GM21447 (cell line): ENCODE measurements around the gene MZT2A.
"Not testable (repeated sequence)": the region's sequence is repeated elsewhere in the genome, so short reads cannot be mapped to it uniquely, and the experiment has no call there.

Experiments used
- ATAC-seq: cut with Tn5 transposase; IDR thresholded peaks from one replicate; pipeline ENCODE4 v1.9.1; 2021; ENCODE audit not compliant: unreplicated experiment

The MZT2A gene

GRCh38 chr2:131493199-131493968 is 1.2 kb upstream of the MZT2A start:
- ATAC-seq, result peak; percentile 18

GRCh38 chr2:131492418-131493198 is 411 bp upstream of the MZT2A start:
- ATAC-seq, result peak; percentile 66

- ATAC-seq, result peak; percentile 3
Measured at GRCh38 chr2:131491469-131491836, 744 bp downstream of the MZT2A start.

GRCh38 chr2:131490616-131491468 is 1.4 kb downstream of the MZT2A start:
- ATAC-seq, result not testable (repeated sequence)

- no peak for ATAC-seq
Measured at GRCh38 chr2:131488306-131489205, 3.6 kb downstream of the MZT2A start.

- ATAC-seq, result not testable (repeated sequence)
Measured at GRCh38 chr2:131486201-131486902, 5.8 kb downstream of the MZT2A start.

GRCh38 chr2:131484906-131485460 is 7.2 kb downstream of the MZT2A start:
- ATAC-seq, result not testable (repeated sequence)

GRCh38 chr2:131483981-131484820 is 8.0 kb downstream of the MZT2A start:
- ATAC-seq, result not testable (repeated sequence)

- ATAC-seq, result not testable (repeated sequence)
Measured at GRCh38 chr2:131482506-131483155, 9.6 kb downstream of the MZT2A start.

- ATAC-seq, result not testable (repeated sequence)
Measured at GRCh38 chr2:131480351-131480750, 11.8 kb downstream of the MZT2A start.

GRCh38 chr2:131478850-131479461 is 13.2 kb downstream of the MZT2A start:
- ATAC-seq, result not testable (repeated sequence)

GRCh38 chr2:131478074-131478849 is 13.9 kb downstream of the MZT2A start:
- ATAC-seq, result not testable (repeated sequence)

- ATAC-seq, result not testable (repeated sequence)
Measured at GRCh38 chr2:131477227-131477626, 15.0 kb downstream of the MZT2A start.

GRCh38 chr2:131476363-131476762 is 15.8 kb downstream of the MZT2A start:
- ATAC-seq, result not testable (repeated sequence)

- no peak for ATAC-seq
Measured at GRCh38 chr2:131475831-131476230, 16.4 kb downstream of the MZT2A start, which contains the start of gene TUBA3D. Gene TUBA3D (plus strand): TSS chr2:131476119. CDS start chr2:131476200, 81 bp downstream.

GRCh38 chr2:131473266-131473665 is 18.9 kb downstream of the MZT2A start:
- ATAC-seq, result not testable (repeated sequence)
